GM21526 (cell line): ENCODE results near the gene THRB.
"Not testable (repeated sequence)": the region's sequence is repeated elsewhere in the genome, so short reads cannot be mapped to it uniquely, and the experiment has no call there.

Experiments used
- ATAC-seq: cut with Tn5 transposase; IDR thresholded peaks from one replicate; pipeline ENCODE4 v1.9.1; 2021; ENCODE audit warnings: moderate library complexity; ENCODE audit not compliant: unreplicated experiment, low FRiP score

Gene THRB

GRCh38 chr3:24416224-24416623, 78.4 kb downstream of the THRB start:
- no peak for ATAC-seq

GRCh38 chr3:24415824-24416223, 78.8 kb downstream of the THRB start:
- no peak for ATAC-seq

- ATAC-seq: not testable (repeated sequence)
These were observed 81.0 kb downstream of the THRB start for GRCh38 chr3:24413662-24414061.

- no peak for ATAC-seq
These were observed 83.8 kb downstream of the THRB start for GRCh38 chr3:24410860-24411259.

- ATAC-seq: no peak
These were observed 86.5 kb downstream of the THRB start for GRCh38 chr3:24407980-24408680.

GRCh38 chr3:24406900-24407299, 87.8 kb downstream of the THRB start:
- no peak for ATAC-seq

GRCh38 chr3:24405057-24405456, 89.6 kb downstream of the THRB start:
- ATAC-seq: no peak

GRCh38 chr3:24401811-24402185, 92.9 kb downstream of the THRB start:
- no peak for ATAC-seq

GRCh38 chr3:24401090-24401810, 93.4 kb downstream of the THRB start:
- no peak for ATAC-seq

- ATAC-seq: no peak
These were observed 94.2 kb downstream of the THRB start for GRCh38 chr3:24400450-24400849.

- no peak for ATAC-seq
These were observed 94.6 kb downstream of the THRB start for GRCh38 chr3:24400015-24400414.

- no peak for ATAC-seq
These were observed 95.0 kb downstream of the THRB start for GRCh38 chr3:24399614-24400013.

- not testable (repeated sequence) for ATAC-seq
These were observed 95.9 kb downstream of the THRB start for GRCh38 chr3:24398712-24399111.

- no peak for ATAC-seq
These were observed 98.3 kb downstream of the THRB start for GRCh38 chr3:24396338-24396737.

- no peak for ATAC-seq
These were observed 99.9 kb downstream of the THRB start for GRCh38 chr3:24394754-24395153.

- ATAC-seq: no peak
These were observed 101.3 kb downstream of the THRB start for GRCh38 chr3:24393316-24393715.

GRCh38 chr3:24390169-24391130, 104.2 kb downstream of the THRB start:
- no peak for ATAC-seq

- ATAC-seq: no peak
These were observed 105.3 kb downstream of the THRB start for GRCh38 chr3:24389108-24390090.

- ATAC-seq: no peak
These were observed 106.0 kb downstream of the THRB start for GRCh38 chr3:24388611-24389010.

- no peak for ATAC-seq
These were observed 106.5 kb downstream of the THRB start for GRCh38 chr3:24388159-24388558.
